ENCODE measurements around the gene KCNJ4.
A peak's percentile ranks its signal among the peaks of the same experiment; 100 is the strongest.

Gene KCNJ4

GRCh38 chr22:38452373-38453065, 2.5 kb downstream of the KCNJ4 start:
- no peak for DNase-seq

GRCh38 chr22:38451864-38452263, 3.1 kb downstream of the KCNJ4 start:
- no peak for DNase-seq

- no peak for DNase-seq
These were observed 3.6 kb downstream of the KCNJ4 start for GRCh38 chr22:38451404-38451803.

DNA sequence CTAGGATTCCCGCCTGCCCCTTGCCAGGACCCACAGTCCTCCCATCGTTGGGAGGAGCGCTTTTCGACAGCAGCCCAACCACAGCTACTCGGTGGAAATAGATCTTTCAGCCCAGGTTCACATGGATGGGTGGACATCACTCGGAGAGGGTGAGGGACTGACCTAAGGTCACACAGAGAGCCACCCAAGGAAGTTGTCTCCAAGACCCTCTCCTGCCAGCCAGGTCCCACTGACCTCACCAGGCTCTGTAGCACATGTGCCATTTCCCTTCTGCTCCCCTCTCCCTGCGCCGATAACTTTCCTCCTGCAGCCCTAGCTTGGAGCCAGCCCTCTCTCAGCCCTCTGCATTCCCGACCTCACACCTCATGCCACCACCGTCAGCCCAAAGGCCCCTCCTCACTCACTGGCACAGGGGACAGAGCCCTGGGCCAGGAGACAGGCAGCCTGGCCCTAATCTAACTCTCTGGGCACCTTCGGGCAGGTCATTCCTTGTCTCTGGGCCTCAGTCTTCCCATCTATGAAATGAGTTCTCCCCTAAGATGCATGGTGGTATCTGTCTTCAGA, 4.7 kb downstream of the KCNJ4 start:
- DNase-seq, result no peak

- no peak for DNase-seq
These were observed 5.2 kb downstream of the KCNJ4 start for GRCh38 chr22:38449776-38450175.

DNA sequence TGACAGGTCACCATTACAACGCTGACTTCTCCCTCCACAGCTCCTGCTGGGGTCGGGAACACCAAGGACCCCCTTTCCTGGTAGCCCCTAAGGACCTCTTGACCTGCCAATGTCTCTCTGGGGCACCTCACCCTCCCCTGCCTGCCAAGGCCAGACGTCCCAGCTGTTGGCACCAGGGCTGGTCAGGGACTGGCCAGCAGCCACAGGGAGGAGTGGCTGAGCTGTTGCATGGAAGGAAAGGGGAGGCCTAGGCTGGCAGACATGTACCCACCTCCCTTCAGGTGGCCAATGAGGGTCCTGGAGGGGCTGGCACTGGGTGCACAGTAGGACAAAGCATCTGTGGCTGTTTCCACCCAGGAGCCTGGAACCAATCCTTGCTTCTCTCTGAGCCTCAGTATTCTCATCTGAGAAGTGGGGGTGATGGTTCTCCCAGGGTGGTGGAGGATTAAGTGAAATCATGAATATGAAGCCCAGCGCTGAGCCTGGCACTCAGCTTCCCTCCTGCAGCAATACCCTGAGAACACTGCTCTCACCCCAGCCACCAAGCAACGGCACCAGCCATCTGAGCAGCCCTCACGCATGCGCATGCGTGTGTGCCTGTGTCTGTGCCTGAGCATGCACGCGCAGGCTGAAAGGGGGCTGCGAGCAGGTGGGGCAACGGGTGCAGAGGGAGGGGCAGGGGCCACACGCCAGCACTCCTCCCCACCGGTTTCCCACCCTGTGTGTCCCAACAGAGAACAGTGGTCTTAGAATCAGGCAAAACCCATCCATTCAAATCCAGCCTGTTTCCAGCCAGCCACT, 5.9 kb downstream of the KCNJ4 start:
- peak; percentile 60 for DNase-seq

DNA sequence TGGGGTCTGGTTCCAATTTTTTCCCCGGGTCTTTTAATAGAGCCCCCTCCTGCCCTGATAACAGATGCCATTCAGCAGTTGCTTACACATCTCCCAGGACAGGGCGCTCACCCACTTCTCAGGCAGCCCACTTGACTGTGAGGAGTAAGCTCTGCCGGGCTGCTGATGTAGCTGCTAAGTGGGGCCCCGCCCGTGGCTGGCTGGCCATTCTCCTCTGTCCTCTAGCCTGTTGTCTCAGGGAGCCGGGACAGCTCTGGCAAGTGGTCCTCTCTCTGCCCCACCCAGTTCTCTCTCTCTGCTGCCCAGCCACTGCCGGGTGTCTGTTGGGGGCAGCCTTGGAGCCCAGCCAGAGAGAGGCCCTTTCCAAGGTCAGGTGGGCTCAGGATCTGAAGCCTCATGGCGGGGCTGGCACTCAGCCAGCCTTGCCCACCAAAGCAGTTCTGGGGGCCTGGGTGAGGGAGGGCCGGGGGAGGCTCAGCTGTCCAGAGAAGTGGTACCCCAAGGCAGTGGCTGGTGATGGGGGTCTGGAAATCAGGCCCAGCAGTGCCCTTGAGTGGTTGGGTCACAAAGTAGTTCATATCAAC, 8.9 kb downstream of the KCNJ4 start:
- no peak for DNase-seq

GRCh38 chr22:38444783-38445182, 10.2 kb downstream of the KCNJ4 start:
- DNase-seq, result no peak

DNA sequence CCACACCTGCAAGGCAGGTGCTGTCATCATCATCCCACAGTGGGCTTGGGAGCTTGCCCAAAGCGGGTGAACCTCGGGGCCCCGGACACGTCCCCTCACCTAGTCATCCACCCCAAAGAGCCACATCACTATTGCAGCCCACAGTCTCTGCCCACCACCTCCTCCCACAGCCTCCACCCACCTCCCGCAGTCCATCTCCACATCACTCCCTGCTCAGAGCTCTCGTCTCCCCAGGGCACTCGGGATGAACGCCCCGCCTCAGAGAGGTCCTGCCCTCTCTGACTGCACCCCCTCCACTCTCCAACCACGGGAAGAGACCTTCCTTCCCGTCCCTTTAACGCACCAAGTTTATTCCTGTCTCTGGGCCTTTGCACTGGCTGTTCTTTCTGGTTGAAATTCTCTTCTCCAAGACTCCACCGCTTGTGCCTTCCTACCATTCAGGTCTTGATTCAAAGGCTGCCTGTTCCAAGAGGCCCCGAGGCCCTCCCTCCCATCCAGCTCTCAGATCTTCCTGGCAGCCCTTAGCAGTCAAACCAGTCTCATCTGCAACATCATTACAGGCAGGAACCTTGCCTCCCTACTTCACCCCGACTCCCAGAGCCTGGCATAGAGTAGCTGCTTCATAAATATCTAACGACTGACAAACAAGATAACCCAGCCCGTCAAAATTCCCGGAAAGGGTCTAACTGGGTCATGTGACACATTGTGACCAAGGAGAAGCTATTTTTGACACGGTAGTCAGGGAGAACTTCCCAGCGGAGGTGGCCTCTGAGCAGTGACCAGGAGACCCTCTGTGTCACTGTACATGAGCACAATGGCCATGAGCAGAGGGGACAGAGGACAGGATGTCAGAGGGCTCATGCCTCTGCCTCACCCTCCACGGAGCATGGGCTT, 11.1 kb downstream of the KCNJ4 start:
- DNase-seq, result no peak

DNA sequence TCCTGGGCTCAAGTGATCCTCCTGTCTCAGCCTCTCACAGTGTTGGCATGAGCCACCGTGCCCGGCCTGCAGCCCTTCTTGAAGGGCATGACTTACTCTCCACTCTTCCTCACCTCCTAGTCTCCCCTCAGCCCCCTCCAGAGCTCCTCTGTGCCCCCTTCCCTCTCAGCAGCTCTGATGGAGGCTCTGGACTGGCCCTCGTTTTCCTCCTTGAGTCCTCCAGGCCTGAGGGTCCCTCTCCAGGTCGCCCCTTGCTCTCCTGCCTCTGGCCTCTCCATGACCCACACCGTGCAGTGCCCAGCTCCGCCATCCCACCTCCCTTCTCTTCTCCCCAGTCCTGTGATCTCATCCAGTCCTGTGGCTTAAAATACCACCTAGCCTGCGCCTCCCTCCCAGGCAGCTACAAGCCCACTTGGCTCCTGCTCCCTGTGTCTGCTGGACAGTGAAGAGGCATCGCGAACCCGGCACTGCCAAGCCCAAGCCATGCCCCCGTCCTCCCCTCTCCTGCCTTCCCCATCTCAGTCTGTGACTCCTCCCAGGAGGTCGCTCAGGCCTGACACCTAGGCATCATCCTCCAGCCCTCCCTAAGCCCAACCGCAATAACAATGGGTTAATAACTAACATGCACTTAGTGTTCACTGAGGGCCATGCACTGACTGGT, 11.9 kb downstream of the KCNJ4 start:
- peak; percentile 28 for DNase-seq

DNA sequence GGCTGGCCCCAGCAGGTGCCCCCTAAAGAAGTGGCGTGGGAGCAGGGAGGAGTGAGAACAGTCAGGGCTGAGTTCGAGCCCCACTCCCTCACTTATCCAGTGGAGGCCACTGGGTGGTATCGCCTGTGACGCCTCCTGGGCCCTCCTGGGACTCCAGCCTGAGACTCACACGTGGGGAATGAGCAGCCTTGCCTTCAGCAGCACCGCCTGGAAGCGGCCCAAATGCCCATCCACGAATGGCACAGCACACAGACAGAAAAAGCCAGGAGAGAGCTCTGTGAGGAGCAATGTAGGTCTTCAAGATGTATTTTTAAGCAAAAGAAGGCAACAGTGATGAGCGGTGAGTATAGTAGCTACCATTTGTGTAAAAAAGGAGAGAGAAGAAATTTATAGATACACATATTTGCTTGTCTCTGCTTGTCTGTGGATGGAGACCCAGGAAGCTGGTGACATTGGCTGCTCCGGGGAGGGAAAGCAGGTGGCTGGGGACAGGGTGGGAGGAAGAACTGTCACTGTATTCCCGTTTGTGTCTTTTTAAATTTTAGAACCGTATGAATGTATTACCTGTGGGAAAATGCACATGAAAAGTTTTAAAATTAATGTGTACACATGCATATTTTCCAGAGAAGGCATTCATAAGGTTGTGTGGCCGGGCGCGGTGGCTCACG, 13.2 kb downstream of the KCNJ4 start:
- DNase-seq, result no peak

DNA sequence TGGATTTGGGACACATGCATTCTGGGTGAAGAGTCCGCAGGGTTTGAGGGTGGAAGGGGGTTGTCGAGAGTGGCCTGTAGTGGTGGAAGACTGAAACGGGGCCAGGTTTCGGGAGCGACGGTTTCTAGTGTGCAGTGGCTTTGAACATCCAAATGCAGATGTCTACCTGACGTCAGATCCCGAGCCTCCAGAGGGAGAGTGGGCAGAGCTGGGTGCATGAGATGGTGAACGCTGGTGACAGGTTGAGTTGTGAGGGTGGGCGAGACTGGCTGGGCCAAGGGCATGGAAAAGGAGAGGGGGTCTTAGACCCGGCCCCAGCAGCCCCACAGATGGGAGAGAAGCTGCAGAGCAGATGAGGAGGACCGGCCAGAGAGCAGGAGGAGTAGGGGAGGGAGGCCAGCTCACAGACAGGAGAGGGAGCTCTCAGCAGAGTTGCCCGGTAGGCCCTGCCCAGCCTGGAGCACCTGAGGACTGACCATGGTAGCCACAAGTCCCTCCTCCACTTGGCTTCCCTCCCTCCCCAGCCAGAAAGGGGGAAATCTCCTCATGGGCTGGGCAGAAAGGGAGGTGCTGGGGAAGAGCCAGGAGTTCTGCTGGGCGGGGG, 14.2 kb downstream of the KCNJ4 start:
- peak; percentile 35 for DNase-seq

- peak; percentile 25 for DNase-seq
These were observed 17.6 kb downstream of the KCNJ4 start for GRCh38 chr22:38437416-38437815.

DNA sequence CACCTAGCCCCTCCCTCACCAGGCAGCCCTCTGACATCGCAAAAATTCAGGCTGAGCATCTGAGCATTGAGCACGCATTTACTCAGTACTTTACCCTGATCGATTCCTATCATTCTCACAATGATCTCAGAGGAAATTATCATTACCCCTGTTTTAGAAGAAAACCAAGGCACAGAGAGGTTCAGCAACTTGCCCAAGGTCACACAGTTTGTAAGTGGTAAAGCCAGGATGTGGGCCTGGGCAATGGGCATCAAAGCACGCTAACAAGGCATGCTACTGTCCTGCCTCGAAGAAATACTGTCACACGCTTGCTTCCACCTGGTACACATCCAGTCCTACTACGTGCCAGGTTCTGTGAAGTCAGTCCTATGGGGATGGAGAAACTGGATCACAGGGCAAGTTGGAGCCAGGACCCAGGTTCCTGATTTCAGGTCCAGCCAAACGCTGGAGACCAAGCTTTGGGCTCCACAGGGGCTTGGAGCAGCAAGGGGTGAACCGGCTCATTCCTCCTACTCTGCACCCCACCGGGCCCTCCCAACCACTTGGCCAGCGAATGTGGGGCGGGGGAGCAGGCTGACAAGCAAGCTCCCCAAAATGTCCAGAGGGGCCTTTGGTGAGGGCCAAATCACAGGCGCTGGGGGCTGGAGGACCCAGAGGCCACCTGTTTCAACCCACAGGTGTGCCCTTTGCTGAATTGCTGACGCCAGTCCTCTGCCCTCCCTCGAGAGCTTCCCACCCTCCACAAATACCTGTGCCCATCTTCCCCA, 18.2 kb downstream of the KCNJ4 start:
- DNase-seq, result peak; percentile 42

- DNase-seq, result no peak
These were observed 19.0 kb downstream of the KCNJ4 start for GRCh38 chr22:38435965-38436364.

- no peak for DNase-seq
These were observed 20.0 kb downstream of the KCNJ4 start for GRCh38 chr22:38435010-38435409.

DNA sequence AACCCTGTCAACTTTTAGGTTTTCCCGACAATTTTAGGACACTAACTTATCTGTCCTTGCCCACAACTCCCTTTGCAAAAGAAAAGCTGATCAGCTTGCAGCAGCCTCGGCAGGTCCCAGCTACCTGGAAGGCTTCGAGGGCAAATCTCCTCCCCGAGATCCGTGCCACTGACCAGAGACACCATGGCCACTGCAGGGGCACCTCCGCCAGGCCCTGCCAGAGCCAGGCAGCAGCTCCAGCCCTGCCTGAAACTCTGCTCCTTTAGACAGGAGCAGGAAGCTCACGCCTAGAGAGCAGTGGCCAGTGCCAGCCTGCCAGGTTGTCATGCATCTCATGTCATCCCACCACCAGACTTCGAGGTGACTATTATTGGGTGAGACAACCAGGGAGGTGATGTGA, 21.1 kb downstream of the KCNJ4 start:
- no peak for DNase-seq

DNA sequence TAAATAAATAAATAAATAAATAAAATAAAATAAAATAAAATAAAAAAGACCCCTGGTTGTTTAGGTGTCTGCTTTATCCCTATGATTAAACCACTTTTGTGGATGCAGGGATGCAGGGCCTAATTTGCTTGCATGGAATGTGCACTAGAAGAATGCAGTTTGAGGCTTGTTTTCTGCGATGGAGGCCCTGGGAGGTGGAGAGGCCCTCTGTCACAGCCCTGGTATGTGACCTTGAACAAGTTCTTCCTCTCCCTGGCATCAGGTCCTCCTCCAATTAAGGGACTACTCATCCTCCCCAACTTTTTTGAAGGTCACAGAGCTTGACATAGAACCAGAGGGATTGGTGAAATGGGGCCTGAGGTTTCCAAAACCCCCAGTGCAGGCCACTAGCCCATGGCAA, 22.7 kb downstream of the KCNJ4 start:
- no peak for DNase-seq

- no peak for DNase-seq
These were observed 23.6 kb downstream of the KCNJ4 start for GRCh38 chr22:38431266-38432010.

Measured in RPMI8226 (cell line).